ENCODE measurements around the gene TBC1D32.

DNA sequence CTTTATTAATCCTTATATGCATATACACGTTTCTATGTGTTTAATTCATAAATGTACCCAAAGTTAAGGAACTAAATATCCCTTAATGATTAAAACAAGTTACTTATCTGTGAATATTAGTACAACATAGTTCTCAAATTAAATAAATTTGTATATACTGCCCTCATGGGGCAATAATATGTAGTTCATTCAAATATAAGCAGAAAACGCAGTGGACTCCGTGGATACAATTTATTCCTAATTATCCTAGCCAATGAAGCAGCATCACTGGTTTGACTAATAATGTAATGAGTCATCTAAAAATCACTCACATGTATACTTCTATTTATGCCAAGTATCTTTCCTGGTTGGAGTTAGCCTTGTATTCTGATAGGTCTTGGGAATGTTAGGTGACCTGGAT is 111.6 kb downstream of the TBC1D32 start:
- TF ChIP-seq, protein P1, sequence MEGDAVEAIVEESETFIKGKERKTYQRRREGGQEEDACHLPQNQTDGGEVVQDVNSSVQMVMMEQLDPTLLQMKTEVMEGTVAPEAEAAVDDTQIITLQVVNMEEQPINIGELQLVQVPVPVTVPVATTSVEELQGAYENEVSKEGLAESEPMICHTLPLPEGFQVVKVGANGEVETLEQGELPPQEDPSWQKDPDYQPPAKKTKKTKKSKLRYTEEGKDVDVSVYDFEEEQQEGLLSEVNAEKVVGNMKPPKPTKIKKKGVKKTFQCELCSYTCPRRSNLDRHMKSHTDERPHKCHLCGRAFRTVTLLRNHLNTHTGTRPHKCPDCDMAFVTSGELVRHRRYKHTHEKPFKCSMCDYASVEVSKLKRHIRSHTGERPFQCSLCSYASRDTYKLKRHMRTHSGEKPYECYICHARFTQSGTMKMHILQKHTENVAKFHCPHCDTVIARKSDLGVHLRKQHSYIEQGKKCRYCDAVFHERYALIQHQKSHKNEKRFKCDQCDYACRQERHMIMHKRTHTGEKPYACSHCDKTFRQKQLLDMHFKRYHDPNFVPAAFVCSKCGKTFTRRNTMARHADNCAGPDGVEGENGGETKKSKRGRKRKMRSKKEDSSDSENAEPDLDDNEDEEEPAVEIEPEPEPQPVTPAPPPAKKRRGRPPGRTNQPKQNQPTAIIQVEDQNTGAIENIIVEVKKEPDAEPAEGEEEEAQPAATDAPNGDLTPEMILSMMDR (IDR thresholded peaks at IDR 0.05) = no peak
- TF ChIP-seq POLR2A (IDR thresholded peaks at IDR 0.05) = no peak
